GM21786 (cell line): ENCODE data around the gene SLC7A4.

ENCODE experiments used
- ATAC-seq: cut with Tn5 transposase; IDR thresholded peaks from one replicate; pipeline ENCODE4 v1.9.1; 2021; ENCODE audit not compliant: unreplicated experiment

Gene SLC7A4

GRCh38 chr22:21000207-21000986 is 32.0 kb downstream of the SLC7A4 start:
- no peak for ATAC-seq

- ATAC-seq: no peak
Measured at GRCh38 chr22:20999350-21000206, 32.8 kb downstream of the SLC7A4 start.

GRCh38 chr22:20998411-20999336 is 33.7 kb downstream of the SLC7A4 start:
- no peak for ATAC-seq

- no peak for ATAC-seq
Measured at GRCh38 chr22:20997536-20998257, 34.7 kb downstream of the SLC7A4 start.

- ATAC-seq: no peak
Measured at GRCh38 chr22:20996598-20997535, 35.5 kb downstream of the SLC7A4 start.

GRCh38 chr22:20996031-20996410 is 36.3 kb downstream of the SLC7A4 start:
- no peak for ATAC-seq

- no peak for ATAC-seq
Measured at GRCh38 chr22:20995329-20996030, 36.9 kb downstream of the SLC7A4 start.

- no peak for ATAC-seq
Measured at GRCh38 chr22:20994902-20995241, 37.5 kb downstream of the SLC7A4 start.

- ATAC-seq: no peak
Measured at GRCh38 chr22:20994128-20994901, 38.0 kb downstream of the SLC7A4 start.

GRCh38 chr22:20993304-20994127 is 38.8 kb downstream of the SLC7A4 start:
- ATAC-seq: no peak

- ATAC-seq: no peak
Measured at GRCh38 chr22:20992456-20993303, 39.7 kb downstream of the SLC7A4 start.

- ATAC-seq: no peak
Measured at GRCh38 chr22:20992056-20992442, 40.3 kb downstream of the SLC7A4 start.

GRCh38 chr22:20991252-20992055 is 40.9 kb downstream of the SLC7A4 start:
- ATAC-seq: no peak

- ATAC-seq: no peak
Measured at GRCh38 chr22:20990184-20991180, 41.9 kb downstream of the SLC7A4 start.
